Hippocampal formation (tissue), 2 donors: ENCODE data around the gene PGBD5.
"Not testable (repeated sequence)": the region's sequence is repeated elsewhere in the genome, so short reads cannot be mapped to it uniquely, and the experiment has no call there.

ENCODE experiments used
- DNase-seq, 2 donors: peaks; one replicate each; lab custom pipeline; 2025; lab: John Stamatoyannopoulos, UW

PGBD5 gene

GRCh38 chr1:230426246-230427093 is at the start of gene PGBD5:
TSS of gene PGBD5 (minus strand) at chr1:230426332. CDS start at chr1:230425928, 404 bp downstream.
- peak; percentile 85 for DNase-seq

GRCh38 chr1:230474924-230475323 is 48.8 kb upstream of the PGBD5 start:
- DNase-seq: not testable (repeated sequence)

GRCh38 chr1:230470750-230471149 is 44.6 kb upstream of the PGBD5 start:
- DNase-seq: not testable (repeated sequence)

GRCh38 chr1:230469271-230469670 is 43.1 kb upstream of the PGBD5 start:
- DNase-seq: no peak

- no peak for DNase-seq
Measured at GRCh38 chr1:230465691-230466090, 39.6 kb upstream of the PGBD5 start.

- peak in 1 of 2 donors; percentile 7 for DNase-seq
Measured at GRCh38 chr1:230464671-230465070, 38.5 kb upstream of the PGBD5 start.

- DNase-seq: no peak
Measured at GRCh38 chr1:230463760-230464159, 37.6 kb upstream of the PGBD5 start.

- no peak for DNase-seq
Measured at GRCh38 chr1:230463326-230463725, 37.2 kb upstream of the PGBD5 start.

GRCh38 chr1:230459465-230459864 is 33.3 kb upstream of the PGBD5 start:
- no peak for DNase-seq

GRCh38 chr1:230458509-230458908 is 32.4 kb upstream of the PGBD5 start:
- no peak for DNase-seq

GRCh38 chr1:230456478-230456877 is 30.3 kb upstream of the PGBD5 start:
- DNase-seq: no peak

- DNase-seq: no peak
Measured at GRCh38 chr1:230455291-230455690, 29.2 kb upstream of the PGBD5 start.

GRCh38 chr1:230453377-230453776 is 27.2 kb upstream of the PGBD5 start:
- no peak for DNase-seq

- no peak for DNase-seq
Measured at GRCh38 chr1:230441183-230442029, 15.3 kb upstream of the PGBD5 start.

- DNase-seq: no peak
Measured at GRCh38 chr1:230435108-230435507, 9.0 kb upstream of the PGBD5 start.

- no peak for DNase-seq
Measured at GRCh38 chr1:230431527-230431926, 5.4 kb upstream of the PGBD5 start.

- DNase-seq: no peak
Measured at GRCh38 chr1:230430499-230430898, 4.4 kb upstream of the PGBD5 start.

GRCh38 chr1:230429067-230429735 is 3.1 kb upstream of the PGBD5 start:
- no peak for DNase-seq

- no peak for DNase-seq
Measured at GRCh38 chr1:230427981-230428380, 1.8 kb upstream of the PGBD5 start.

- DNase-seq: no peak
Measured at GRCh38 chr1:230427094-230427876, 1.2 kb upstream of the PGBD5 start.
